Natural killer cell (primary cell): ENCODE results near the gene MRPS12. TPM values are rescaled to one million over a fixed set of nuclear protein-coding genes. Genes with fewer than 3 reads are reported as not detected.

ENCODE experiments used
- ATAC-seq, 3 donors: fragments of 150-1000 bp in 2 of 3; fragments of 200-7000 bp in 1 of 3; cut with Tn5 transposase; 1 replicate in 1 of 3; 2 replicates in 2 of 3; pipeline ENCODE4 v1.10.0; 2021; ENCODE audit warnings: mild to moderate bottlenecking in 2 of 3, moderate library complexity in 2 of 3
- DNase-seq, 2 donors: peaks; one replicate each; pipeline versions ENCODE4 v3.0.0 to v3.0.0-alpha.2; 2013 to 2021; ENCODE audit warnings: mixed read lengths in 1 of 2
- H3K27ac ChIP-seq: one replicate; pipeline ENCODE4 v1.5.1; 2013; ENCODE audit warnings: mild to moderate bottlenecking, low read length
- H3K27me3 ChIP-seq: one replicate; pipeline ENCODE4 v1.6.1; 2013; ENCODE audit warnings: low read length; ENCODE audit not compliant: control insufficient read depth, insufficient read depth
- H3K36me3 ChIP-seq: one replicate; pipeline ENCODE4 v1.6.1; 2013; ENCODE audit warnings: low read length; ENCODE audit not compliant: control insufficient read depth, insufficient read depth
- H3K4me1 ChIP-seq: one replicate; pipeline ENCODE4 v1.6.1; 2013; ENCODE audit warnings: low read length; ENCODE audit not compliant: control insufficient read depth, insufficient read depth
- H3K4me3 ChIP-seq: one replicate; pipeline ENCODE4 v1.5.1; 2013; ENCODE audit warnings: low read length
- H3K9me3 ChIP-seq: one replicate; pipeline ENCODE4 v1.6.1; 2013; ENCODE audit warnings: low read length; ENCODE audit not compliant: control insufficient read depth, insufficient read depth
- H3K27ac Mint-ChIP-seq, 2 donors: one replicate each; pipeline ENCODE4 v1.8.0; 2022; ENCODE audit warnings: mild to moderate bottlenecking in 2 of 2, mixed read lengths in 2 of 2, moderate library complexity in 1 of 2
- H3K27me3 Mint-ChIP-seq, 2 donors: one replicate each; pipeline ENCODE4 v1.8.0; 2022; ENCODE audit warnings: low read depth in 2 of 2, mixed read lengths in 2 of 2
- H3K36me3 Mint-ChIP-seq: one replicate; pipeline ENCODE4 v1.8.0; 2022; ENCODE audit warnings: mixed read lengths
- H3K4me1 Mint-ChIP-seq, 2 donors: one replicate each; pipeline ENCODE4 v1.8.0; 2022; ENCODE audit warnings: mixed read lengths in 2 of 2
- H3K4me3 Mint-ChIP-seq: one replicate; pipeline ENCODE4 v1.8.0; 2022; ENCODE audit warnings: mild to moderate bottlenecking, moderate library complexity, mixed read lengths
- H3K9me3 Mint-ChIP-seq, 2 donors: one replicate each; pipeline ENCODE4 v1.8.0; 2022; ENCODE audit warnings: mixed read lengths in 2 of 2
- WGBS: methylation state at CpG from one replicate; pipeline ENCODE4 v1.1.7; 2013; ENCODE audit warnings: missing lambda C conversion rate; ENCODE audit not compliant: insufficient coverage; 5-methylcytosine and 5-hydroxymethylcytosine counted together
- intact Hi-C: fragments of 100-400 bp; cut with micrococcal nuclease; formaldehyde crosslinking; loops from one replicate; pipeline ENCODE4 v1.14.2; 2022
- total RNA-seq, 4 donors: library from RNA; stranded (reverse); fragments of 120-200 nt in 1 of 4; gene quantifications; one replicate each; pipeline versions ENCODE4 v1.2.3 to v1.2.4, GENCODE V29; 2013 to 2022
- TF ChIP-seq, protein P1 (sequence below): fragments of 200-600 bp; IDR thresholded peaks from one replicate; pipeline ENCODE4 v1.8.0; 2022; ENCODE audit warnings: antibody characterized with exemption

MRPS12 gene
- total RNA-seq, 3 donors from 2014 or later (not counting 1 experiment from before 2014, with no cell fraction given), result 25.3 to 27.8 (median 26.7) TPM

DNA sequence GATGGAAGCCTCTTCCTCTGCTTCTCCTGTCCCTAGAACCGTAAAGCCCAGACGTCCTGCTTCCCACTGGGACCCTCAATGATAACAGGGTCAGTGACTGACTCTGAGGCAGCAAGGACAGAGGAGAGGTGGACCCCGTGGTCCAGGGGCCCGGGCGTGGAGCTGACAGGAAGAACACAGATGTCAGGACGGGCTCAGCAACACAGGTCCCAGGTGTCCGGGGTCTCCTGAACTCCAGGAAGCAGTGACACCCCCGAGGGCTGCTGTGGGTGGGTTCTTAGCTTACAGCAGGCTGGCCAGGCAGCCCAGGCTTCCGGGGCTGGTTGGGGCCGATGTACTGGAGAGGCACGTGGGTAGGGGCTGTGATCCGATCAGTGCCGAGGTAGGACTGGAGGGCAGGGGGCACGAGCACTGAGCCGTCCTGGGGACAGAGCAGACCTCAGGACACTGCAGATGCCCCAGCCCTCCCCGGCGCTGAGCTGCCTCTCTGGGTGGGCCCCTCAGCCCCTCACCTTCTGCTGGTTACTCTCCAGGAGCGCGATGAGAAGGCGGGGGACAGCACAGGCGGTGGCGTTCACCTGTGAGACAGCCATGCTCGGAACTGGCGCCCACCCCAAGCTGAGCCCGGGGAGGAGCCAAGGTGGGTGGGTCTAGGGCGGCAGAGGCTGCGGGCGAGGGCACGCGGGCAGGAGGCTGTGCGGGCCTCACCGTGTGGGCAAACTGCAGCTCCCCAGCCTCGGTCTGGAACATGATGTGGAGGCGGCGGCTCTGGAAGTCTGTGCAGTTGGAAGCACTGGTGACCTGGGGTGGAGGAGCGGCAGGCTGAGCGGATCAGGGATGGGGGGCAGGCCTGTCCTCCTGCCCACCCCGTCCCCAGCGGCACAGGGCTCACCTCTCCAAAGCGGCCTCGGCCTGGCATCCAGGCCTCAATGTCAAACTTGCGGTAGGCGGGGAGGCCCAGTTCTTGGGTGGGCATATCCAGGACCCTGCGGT lies 15.1 kb upstream of the MRPS12 start:
- ATAC-seq (no peak), DNase-seq (no peak)
- H3K27me3 Mint-ChIP-seq, result no peaks in the 10 kb centered on the region
- 96% methylated on average over 44 of the region's 44 CpGs for WGBS
- peak overlapping the region in 1 of 2 donors; percentile 58 for H3K27ac Mint-ChIP-seq
- H3K4me3 Mint-ChIP-seq, result no peak overlapping the region
- Histone ChIP-seq H3K9me3 (no peaks in the 10 kb centered on the region), H3K4me1 (peaks cover 4% of the 10 kb centered on the region), H3K4me3 (no peak overlapping the region), H3K36me3 (no peaks in the 10 kb centered on the region), H3K27ac (no peak overlapping the region), H3K27me3 (no peaks in the 10 kb centered on the region)
- intact Hi-C loops, result no loop called here
- H3K36me3 Mint-ChIP-seq, result no peaks in the 10 kb centered on the region
- TF ChIP-seq, protein P1, sequence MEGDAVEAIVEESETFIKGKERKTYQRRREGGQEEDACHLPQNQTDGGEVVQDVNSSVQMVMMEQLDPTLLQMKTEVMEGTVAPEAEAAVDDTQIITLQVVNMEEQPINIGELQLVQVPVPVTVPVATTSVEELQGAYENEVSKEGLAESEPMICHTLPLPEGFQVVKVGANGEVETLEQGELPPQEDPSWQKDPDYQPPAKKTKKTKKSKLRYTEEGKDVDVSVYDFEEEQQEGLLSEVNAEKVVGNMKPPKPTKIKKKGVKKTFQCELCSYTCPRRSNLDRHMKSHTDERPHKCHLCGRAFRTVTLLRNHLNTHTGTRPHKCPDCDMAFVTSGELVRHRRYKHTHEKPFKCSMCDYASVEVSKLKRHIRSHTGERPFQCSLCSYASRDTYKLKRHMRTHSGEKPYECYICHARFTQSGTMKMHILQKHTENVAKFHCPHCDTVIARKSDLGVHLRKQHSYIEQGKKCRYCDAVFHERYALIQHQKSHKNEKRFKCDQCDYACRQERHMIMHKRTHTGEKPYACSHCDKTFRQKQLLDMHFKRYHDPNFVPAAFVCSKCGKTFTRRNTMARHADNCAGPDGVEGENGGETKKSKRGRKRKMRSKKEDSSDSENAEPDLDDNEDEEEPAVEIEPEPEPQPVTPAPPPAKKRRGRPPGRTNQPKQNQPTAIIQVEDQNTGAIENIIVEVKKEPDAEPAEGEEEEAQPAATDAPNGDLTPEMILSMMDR, result no peak
- H3K4me1 Mint-ChIP-seq, result peaks cover 8 to 15% of the 10 kb centered on the region in 2 donors
- no peaks in the 10 kb centered on the region for H3K9me3 Mint-ChIP-seq

DNA sequence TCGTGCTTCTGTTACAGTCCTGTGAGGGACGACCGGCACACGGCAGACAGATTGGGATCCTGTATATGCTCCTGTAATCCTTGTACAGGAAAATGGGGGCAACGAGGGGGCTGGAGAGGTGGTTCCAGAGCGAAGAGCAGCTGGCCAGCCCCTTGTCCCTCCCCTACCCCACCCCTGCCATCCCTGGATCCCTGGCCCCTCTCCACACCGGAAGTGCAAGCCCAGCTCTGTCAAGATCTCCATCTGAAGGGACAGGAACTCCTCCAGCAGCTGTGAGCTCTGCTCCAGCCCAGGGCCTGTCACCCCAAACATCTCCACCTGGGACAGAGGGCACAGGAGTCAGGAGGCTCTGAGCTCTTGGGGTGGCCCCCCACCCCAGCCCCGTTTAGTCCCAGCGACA lies 13.2 kb upstream of the MRPS12 start:
- no peak overlapping the region for H3K27ac Mint-ChIP-seq
- peaks cover 3% of the 10 kb centered on the region for H3K36me3 ChIP-seq
- peaks cover 7 to 8% of the 10 kb centered on the region in 2 donors for H3K4me1 Mint-ChIP-seq
- no peak overlapping the region for H3K4me3 ChIP-seq
- no peaks in the 10 kb centered on the region for H3K9me3 ChIP-seq
- DNase-seq (no peak), ATAC-seq (no peak)
- no peaks in the 10 kb centered on the region for H3K9me3 Mint-ChIP-seq
- TF ChIP-seq, protein P1, result no peak
- H3K4me3 Mint-ChIP-seq, result no peak overlapping the region
- no peaks in the 10 kb centered on the region for H3K27me3 Mint-ChIP-seq
- H3K36me3 Mint-ChIP-seq, result no peaks in the 10 kb centered on the region
- no peak overlapping the region for H3K27ac ChIP-seq
- WGBS, result 92% methylated on average over 9 of the region's 9 CpGs
- H3K4me1 ChIP-seq, result peaks cover 4% of the 10 kb centered on the region
- H3K27me3 ChIP-seq, result no peaks in the 10 kb centered on the region
- intact Hi-C loops, result no loop called here

DNA sequence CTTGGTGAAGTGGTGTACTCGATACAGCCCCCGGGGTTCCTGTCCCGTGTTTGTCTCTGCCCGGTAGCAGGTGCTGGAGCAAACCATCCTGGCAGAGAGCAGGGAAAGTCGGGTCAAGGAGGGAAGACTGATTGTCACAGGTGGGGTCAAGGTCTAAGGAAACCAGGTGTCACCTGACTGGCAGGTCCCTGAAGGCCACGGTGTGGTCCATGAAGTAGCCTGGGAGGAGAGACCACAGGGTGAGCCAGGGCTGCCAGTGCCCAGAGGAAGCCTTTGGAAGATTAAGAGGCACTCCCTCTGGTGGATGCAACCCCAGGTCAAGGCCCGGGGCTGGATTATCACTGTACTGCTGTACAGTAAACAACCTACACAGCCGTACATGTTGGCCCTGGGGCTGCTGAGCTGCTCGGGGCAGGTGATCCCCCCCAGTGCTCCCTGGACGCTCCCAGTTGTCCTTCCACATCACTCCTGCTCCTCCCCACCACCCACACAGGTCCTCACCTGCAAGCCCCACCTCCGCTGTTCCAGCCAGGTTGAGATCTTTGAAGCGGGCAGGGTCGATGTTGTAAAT lies 12.7 kb upstream of the MRPS12 start:
- Histone ChIP-seq H3K36me3 (peaks cover 3% of the 10 kb centered on the region), H3K4me3 (no peak overlapping the region), H3K9me3 (no peaks in the 10 kb centered on the region), H3K27ac (no peak overlapping the region), H3K4me1 (no peaks in the 10 kb centered on the region), H3K27me3 (no peaks in the 10 kb centered on the region)
- H3K27me3 Mint-ChIP-seq, result no peaks in the 10 kb centered on the region
- H3K4me1 Mint-ChIP-seq, result peaks cover 3 to 4% of the 10 kb centered on the region in 2 donors
- no peak overlapping the region for H3K27ac Mint-ChIP-seq
- H3K36me3 Mint-ChIP-seq, result no peaks in the 10 kb centered on the region
- WGBS, result 95% methylated on average over 13 of the region's 13 CpGs
- no peak overlapping the region for H3K4me3 Mint-ChIP-seq
- TF ChIP-seq, protein P1, result no peak
- no peak for ATAC-seq
- DNase-seq, result no peak
- H3K9me3 Mint-ChIP-seq, result no peaks in the 10 kb centered on the region
- intact Hi-C loops, result no loop called here
